ENCODE results near the gene MAGEA2.
"Not testable (repeated sequence)": the region's sequence is repeated elsewhere in the genome, so short reads cannot be mapped to it uniquely, and the experiment has no call there.

Gene MAGEA2, protein sequence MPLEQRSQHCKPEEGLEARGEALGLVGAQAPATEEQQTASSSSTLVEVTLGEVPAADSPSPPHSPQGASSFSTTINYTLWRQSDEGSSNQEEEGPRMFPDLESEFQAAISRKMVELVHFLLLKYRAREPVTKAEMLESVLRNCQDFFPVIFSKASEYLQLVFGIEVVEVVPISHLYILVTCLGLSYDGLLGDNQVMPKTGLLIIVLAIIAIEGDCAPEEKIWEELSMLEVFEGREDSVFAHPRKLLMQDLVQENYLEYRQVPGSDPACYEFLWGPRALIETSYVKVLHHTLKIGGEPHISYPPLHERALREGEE

DNA sequence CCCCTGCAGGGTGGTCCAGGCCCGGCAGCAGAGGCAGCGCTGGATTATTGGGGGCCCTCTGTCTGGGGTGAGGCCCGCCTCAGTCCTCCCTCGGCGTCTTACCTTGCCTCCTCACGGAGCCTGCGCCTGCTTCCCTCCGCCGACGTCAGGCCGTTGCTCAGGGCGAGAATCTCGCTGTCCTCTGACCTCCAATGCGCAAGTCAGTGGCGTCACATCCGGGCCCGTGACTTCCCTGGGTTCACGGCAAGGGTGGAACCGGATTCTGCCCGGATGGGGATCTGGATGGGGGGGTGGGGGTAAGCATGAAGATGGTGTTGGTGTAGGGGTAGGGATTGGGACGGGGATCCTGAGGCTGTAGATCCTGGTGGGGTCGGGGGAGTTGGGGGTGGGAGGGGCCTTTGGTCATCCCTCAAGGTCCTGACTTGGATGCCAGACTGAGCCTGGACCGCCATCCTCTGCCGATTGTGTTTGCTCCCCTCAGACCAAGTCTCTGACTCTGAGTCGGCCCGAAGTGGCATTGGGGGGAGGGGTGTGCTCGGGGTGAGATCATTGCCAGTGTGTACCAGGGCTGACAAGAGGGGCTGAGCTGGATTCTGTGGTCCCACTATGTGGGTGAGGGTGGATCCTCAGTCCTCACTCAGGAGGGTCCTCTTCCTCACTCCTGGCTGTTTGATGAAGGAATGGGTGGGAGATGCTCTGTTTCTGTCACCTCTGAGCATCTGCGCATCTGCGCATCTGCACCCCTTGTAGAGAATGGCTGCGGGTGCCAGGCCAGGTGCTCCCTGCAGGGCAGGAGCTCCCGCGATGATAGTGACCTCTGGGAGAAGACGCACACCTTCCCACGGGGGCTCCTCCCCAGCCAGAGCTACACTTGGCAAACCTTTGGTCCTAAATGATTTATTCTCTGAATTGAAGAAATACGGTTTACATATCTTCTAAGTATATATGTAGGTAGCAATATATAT is at the start of gene MAGEA2:
Gene MAGEA2 (minus strand): TSS at position 157 of the 965 bp plus-strand sequence. CDS start 2,479 bp downstream, outside the sequence.
- H3K27me3 Mint-ChIP-seq, H3K4me1 Mint-ChIP-seq, H3K36me3 Mint-ChIP-seq, H3K4me3 Mint-ChIP-seq, H3K9me3 Mint-ChIP-seq, H3K27ac Mint-ChIP-seq: not testable (repeated sequence)

DNA sequence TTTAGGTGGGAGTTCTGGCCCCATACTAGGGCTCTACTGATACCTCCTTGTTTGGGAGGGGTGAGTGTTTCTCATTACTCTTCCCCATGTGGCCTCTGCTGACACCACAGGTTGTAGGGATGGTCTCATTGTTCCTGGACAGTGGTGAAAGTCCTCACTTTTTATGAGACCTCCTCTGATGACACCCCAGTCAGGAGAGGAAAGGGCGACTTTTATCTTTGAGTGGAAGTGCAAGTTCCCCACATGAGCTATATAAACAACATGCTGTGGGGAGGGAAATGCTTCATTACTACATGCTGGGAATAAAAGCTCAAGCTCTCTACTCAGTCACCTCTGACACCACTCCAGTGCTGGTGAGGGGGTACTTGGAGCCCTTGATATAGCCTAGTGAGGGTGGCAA is 45.3 kb upstream of the MAGEA2 start:
- Mint-ChIP-seq H3K36me3 (no peaks in the 10 kb centered on the region), H3K4me1 (no peaks in the 10 kb centered on the region), H3K4me3 (no peak overlapping the region), H3K27ac (no peak overlapping the region), H3K9me3 (no peaks in the 10 kb centered on the region), H3K27me3 (peaks cover 3% of the 10 kb centered on the region)

DNA sequence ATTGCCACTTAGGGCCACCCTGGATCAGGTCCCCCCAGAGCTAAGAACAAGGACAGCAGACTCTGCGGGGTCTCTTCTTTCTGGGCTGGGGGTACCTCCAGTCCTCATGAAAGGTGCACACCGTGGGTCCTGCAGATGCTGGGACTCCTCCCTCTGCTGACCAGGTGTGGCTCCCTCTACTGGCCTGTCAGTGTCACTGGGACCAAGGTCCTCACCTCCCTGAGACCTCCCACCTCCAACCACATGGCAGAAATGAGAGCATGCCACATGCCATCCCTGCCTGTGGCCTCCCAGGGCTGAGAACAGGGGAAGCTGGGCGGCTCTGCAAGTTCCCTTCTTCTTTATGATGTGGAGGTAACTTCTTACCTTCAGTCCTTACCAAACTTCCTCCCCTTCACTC is 33.4 kb upstream of the MAGEA2 start:
- not testable (repeated sequence) for H3K27me3 Mint-ChIP-seq, H3K36me3 Mint-ChIP-seq, H3K4me1 Mint-ChIP-seq, H3K4me3 Mint-ChIP-seq, H3K27ac Mint-ChIP-seq, H3K9me3 Mint-ChIP-seq

DNA sequence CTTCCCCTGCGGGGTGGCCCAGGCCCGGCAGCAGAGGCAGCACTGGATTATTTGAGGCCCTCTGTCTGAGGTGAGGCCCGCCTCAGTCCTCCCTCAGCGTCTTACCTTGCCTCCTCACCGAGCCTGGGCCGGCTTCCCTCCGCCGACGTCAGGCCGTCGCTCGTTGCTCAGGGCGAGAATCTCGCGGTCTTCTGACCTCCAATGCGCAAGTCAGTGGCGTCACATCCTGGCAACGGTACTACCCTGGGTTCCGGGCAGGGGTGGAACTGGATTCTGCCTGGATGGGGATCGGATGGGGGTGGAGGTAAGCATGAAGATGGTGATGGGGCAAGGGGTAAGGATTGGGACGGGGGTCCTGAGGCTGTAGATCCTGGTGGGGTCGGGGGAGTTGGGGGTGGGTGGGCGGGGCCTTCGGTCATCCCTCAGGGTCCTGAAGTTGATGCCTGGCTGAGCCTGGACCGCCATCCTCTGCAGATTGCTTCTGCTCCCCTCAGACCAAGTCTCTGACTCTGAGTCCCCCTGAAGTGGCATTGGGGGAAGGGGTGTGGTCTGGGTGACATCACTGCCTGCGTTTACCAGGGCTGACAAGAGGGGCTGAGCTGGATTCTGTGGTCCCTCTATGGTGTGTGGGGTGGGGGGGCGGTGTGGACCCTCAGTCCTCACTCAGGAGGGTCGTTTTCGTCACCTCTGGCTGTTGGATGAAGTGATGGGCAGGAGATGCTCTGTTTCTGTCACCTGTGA is 16.1 kb upstream of the MAGEA2 start, which contains the start of gene MAGEA6:
Gene MAGEA6 (minus strand): TSS at position 141 of the 741 bp plus-strand sequence. CDS start 2,039 bp downstream, outside the sequence.
- not testable (repeated sequence) for H3K4me1 Mint-ChIP-seq, H3K4me3 Mint-ChIP-seq, H3K27me3 Mint-ChIP-seq, H3K27ac Mint-ChIP-seq, H3K36me3 Mint-ChIP-seq, H3K9me3 Mint-ChIP-seq

DNA sequence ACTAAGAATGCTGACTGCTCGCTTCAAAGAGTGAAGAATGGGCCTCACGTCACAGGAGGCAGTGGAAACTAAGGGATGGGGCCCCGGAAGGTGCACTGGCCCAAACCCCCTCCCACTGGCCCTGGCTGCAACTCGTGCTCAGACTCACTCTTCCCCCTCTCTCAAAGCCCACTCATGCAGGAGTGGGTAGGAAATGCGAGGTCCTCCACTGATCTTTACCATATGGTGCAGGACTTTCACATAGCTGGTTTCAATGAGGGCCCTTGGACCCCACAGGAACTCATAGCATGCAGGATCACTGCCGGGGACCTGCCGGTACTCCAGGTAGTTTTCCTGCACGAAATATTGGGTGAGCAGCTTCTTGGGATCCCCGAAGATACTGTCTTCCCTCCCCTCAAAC is 12.9 kb upstream of the MAGEA2 start:
- not testable (repeated sequence) for H3K27ac Mint-ChIP-seq

DNA sequence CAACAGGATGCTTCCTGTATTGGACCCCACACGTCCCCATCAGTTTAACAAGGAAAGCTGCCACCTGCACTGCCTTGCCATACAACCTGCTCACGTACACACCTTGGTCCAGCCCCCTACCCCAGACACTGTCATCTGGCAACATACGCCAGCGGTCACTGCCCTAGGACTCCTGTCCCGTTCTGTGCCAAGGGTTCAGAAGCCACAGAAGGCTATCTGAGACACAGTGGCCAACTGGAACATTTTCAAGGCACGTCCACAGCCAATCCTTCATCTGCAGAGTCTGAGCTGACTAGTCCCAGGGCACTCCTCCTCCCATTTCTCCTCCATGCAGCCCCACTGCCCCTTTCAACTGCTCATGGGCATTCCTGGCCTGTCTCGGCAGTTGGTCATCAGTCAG is 7.9 kb upstream of the MAGEA2 start:
- H3K9me3 Mint-ChIP-seq, H3K27me3 Mint-ChIP-seq, H3K27ac Mint-ChIP-seq: not testable (repeated sequence)

More for the DNA sequence above, 12.9 kb upstream of the MAGEA2 start:
- not testable (repeated sequence) for H3K36me3 Mint-ChIP-seq, H3K27me3 Mint-ChIP-seq, H3K9me3 Mint-ChIP-seq, H3K4me1 Mint-ChIP-seq, H3K4me3 Mint-ChIP-seq

DNA sequence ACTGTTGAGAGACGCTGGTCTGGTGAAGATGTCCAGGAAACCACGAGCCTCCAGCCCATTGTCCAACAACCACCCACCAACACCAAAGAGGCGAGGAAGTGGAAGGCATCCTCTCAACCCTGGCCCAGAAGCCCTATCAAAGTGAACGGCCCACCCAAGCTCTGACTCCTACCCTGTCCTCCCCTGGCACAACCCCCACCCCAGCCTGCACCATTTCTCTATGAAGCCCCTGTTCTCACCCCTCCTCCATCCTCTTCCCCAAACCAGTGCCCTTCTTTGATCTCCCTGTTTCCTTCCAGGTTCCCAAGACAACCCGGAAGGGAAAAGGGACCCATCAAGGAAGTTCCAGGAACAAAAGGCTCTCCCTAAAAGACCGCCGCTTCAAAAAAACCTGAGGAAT is 5.9 kb upstream of the MAGEA2 start:
- not testable (repeated sequence) for H3K9me3 Mint-ChIP-seq, H3K27ac Mint-ChIP-seq, H3K27me3 Mint-ChIP-seq, H3K36me3 Mint-ChIP-seq, H3K4me3 Mint-ChIP-seq, H3K4me1 Mint-ChIP-seq

More for the DNA sequence above, 7.9 kb upstream of the MAGEA2 start:
- H3K4me3 Mint-ChIP-seq, H3K4me1 Mint-ChIP-seq, H3K36me3 Mint-ChIP-seq: not testable (repeated sequence)

DNA sequence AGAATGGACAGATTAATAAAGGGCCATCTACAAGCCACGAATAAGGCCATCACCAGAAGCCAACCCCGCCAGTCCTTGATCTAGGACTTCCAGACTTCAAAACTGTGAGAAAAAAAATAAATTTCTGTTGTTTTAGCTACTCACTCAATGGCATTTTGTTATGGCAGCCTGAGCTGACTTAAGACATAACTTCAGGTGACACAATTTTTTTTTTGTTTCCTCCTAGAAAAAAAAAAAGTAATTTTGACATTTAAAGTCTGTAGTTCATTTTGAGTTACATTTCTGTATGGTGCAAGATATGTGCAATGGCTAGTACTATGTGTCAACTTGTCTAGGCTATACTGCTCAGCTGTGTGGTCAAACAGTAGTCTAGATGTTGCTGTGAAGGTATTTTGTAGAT is 5.3 kb upstream of the MAGEA2 start, which contains the start of gene CSAG3:
Gene CSAG3 (plus strand): TSS at position 301 of the 400 bp plus-strand sequence.
- not testable (repeated sequence) for H3K9me3 Mint-ChIP-seq, H3K4me3 Mint-ChIP-seq, H3K27me3 Mint-ChIP-seq, H3K36me3 Mint-ChIP-seq, H3K4me1 Mint-ChIP-seq, H3K27ac Mint-ChIP-seq

DNA sequence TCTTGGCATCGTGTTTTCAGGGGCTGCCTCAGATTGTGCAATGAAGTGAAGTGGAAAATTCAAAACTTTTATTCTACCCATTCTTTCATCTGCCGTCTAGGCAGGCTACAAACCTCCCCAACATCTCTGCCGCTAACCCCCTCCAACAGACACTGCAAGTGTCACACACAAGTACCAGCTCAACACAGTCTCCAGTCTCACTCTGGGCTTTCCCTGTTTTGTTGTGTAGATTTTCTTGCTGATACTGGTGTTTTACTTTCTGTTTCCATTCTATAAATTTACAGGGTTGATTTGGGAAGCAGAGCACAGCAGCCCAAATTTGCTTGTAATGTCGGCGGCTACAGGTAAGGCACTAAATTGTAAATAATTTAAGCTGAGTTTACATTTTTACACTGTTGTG is 1.2 kb upstream of the MAGEA2 start:
- H3K4me1 Mint-ChIP-seq, H3K9me3 Mint-ChIP-seq, H3K36me3 Mint-ChIP-seq, H3K4me3 Mint-ChIP-seq, H3K27ac Mint-ChIP-seq, H3K27me3 Mint-ChIP-seq: not testable (repeated sequence)

DNA sequence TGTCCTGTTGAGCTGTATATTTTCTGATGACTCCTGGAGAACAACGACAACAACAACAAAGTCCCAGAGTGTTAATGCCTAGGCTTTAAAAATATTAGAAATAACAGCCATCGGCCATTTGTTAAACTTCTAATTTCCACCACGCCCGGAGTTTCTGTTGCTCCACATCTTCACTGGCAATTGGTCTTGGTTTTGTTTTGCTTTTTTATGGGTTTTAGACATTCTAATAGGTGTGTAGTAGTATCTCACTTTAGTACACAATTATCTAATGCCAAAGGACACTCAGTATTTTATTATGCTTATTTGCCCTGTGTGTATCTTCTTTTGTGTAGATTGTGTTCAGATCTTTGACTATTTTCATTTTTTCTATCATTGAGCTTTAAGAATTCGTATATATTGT is 15.1 kb downstream of the MAGEA2 start:
- no peaks in the 10 kb centered on the region for H3K9me3 Mint-ChIP-seq
- no peaks in the 10 kb centered on the region for H3K4me1 Mint-ChIP-seq
- no peaks in the 10 kb centered on the region for H3K36me3 Mint-ChIP-seq
- H3K27ac Mint-ChIP-seq: no peak overlapping the region
- H3K27me3 Mint-ChIP-seq: no peaks in the 10 kb centered on the region
- H3K4me3 Mint-ChIP-seq: no peak overlapping the region

DNA sequence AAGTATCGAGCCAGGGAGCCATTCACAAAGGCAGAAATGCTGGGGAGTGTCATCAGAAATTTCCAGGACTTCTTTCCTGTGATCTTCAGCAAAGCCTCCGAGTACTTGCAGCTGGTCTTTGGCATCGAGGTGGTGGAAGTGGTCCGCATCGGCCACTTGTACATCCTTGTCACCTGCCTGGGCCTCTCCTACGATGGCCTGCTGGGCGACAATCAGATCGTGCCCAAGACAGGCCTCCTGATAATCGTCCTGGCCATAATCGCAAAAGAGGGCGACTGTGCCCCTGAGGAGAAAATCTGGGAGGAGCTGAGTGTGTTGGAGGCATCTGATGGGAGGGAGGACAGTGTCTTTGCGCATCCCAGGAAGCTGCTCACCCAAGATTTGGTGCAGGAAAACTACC is 17.1 kb downstream of the MAGEA2 start:
- H3K27me3 Mint-ChIP-seq, H3K4me3 Mint-ChIP-seq, H3K27ac Mint-ChIP-seq, H3K9me3 Mint-ChIP-seq, H3K36me3 Mint-ChIP-seq, H3K4me1 Mint-ChIP-seq: not testable (repeated sequence)

DNA sequence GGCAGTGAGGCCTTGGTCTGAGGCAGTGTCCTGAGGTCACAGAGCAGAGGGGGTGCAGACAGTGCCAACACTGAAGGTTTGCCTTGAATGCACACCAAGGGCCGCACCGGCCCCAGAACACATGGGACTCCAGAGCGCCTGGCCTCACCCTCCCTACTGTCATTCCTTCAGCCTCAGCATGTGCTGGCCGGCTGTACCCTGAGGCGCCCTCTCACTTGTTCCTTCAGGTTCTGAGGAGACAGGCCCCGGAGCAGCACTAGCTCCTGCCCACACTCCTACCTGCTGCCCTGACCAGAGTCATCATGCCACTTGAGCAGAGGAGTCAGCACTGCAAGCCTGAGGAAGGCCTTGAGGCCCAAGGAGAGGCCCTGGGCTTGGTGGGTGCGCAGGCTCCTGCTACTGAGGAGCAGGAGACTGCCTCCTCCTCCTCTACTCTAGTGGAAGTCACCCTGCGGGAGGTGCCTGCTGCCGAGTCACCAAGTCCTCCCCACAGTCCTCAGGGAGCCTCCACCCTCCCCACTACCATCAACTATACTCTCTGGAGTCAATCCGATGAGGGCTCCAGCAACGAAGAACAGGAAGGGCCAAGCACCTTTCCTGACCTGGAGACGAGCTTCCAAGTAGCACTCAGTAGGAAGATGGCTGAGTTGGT is 17.7 kb downstream of the MAGEA2 start:
- Mint-ChIP-seq H3K9me3 (no peaks in the 10 kb centered on the region), H3K27ac (no peak overlapping the region), H3K36me3 (no peaks in the 10 kb centered on the region), H3K27me3 (no peaks in the 10 kb centered on the region), H3K4me1 (no peaks in the 10 kb centered on the region), H3K4me3 (no peak overlapping the region)

DNA sequence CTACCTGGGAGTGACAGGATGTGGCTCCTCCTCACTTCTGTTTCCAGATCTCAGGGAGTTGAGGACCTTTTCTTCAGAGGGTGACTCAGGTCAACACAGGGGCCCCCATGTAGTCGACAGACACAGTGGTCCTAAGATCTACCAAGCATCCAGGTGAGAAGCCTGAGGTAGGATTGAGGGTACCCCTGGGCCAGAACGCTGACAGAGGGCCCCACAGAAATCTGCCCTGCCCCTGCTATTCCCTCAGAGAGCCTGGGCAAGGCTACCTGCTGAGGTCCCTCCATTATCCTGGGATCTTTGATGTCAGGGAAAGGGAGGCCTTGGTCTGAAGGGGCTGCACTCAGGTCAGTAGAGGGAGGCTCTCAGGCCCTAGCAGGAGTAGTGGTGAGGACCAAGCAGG is 18.5 kb downstream of the MAGEA2 start:
- H3K36me3 Mint-ChIP-seq: no peaks in the 10 kb centered on the region

DNA sequence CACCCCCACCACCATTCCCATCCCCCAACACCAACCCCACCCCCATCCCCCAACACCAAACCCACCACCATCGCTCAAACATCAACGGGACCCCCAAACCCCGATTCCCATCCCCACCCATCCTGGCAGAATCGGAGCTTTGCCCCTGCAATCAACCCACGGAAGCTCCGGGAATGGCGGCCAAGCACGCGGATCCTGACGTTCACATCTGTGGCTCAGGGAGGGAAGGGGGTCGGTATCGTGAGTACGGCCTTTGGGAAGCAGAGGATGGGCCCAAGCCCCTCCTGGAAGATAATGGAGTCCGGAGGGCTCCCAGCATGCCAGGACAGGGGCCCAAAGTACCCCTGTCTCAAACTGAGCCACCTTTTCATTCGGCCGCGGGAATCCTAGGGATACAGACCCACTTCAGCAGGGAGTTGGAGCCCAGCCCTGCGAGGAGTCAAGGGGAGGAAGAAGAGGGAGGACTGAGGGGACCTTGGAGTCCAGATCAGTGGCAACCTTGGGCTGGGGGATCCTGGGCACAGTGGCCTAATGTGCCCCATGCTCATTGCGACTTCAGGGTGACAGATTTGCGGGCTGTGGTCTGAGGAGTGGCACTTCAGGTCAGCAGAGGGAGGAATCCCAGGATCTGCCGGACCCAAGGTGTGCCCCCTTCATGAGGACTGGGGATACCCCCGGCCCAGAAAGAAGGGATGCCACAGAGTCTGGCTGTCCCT is 19.3 kb downstream of the MAGEA2 start:
- H3K4me3 Mint-ChIP-seq, H3K36me3 Mint-ChIP-seq, H3K27me3 Mint-ChIP-seq, H3K9me3 Mint-ChIP-seq, H3K4me1 Mint-ChIP-seq, H3K27ac Mint-ChIP-seq: not testable (repeated sequence)

More for the DNA sequence above, 18.5 kb downstream of the MAGEA2 start:
- Mint-ChIP-seq H3K4me3 (no peak overlapping the region), H3K4me1 (no peaks in the 10 kb centered on the region), H3K9me3 (no peaks in the 10 kb centered on the region), H3K27ac (no peak overlapping the region), H3K27me3 (no peaks in the 10 kb centered on the region)

All from activated naive CD4-positive, alpha-beta T cell treated with anti-CD3 and anti-CD28 coated beads, Interleukin-2, amount 50 U/mL, for 24 hours (primary cell).